Right renal pelvis (tissue), 4 donors: ENCODE measurements around the gene MDH1. TPM values are rescaled to one million over a fixed set of nuclear protein-coding genes. Genes with fewer than 3 reads are reported as not detected.
A peak's percentile ranks its signal among the peaks of the same experiment; 100 is the strongest.
"Not testable (repeated sequence)": the region's sequence is repeated elsewhere in the genome, so short reads cannot be mapped to it uniquely, and the experiment has no call there.

Source experiments
- DNase-seq, 4 donors: peaks; one replicate each; pipeline ENCODE4 v3.0.0-alpha.2; 2013; ENCODE audit warnings: low read depth in 4 of 4, low spot score in 3 of 4, missing footprints in 1 of 4
- polyA plus RNA-seq, 4 donors: library from polyadenylated mRNA; unstranded; fragments of 120-200 nt; gene quantifications; one replicate each; pipeline ENCODE4 v1.2.1, GENCODE V29; 2013; ENCODE audit not compliant: insufficient read length in 4 of 4

Gene MDH1
- polyA plus RNA-seq = 100 to 1,000 TPM; 412 to 443 (median 417) TPM

DNA sequence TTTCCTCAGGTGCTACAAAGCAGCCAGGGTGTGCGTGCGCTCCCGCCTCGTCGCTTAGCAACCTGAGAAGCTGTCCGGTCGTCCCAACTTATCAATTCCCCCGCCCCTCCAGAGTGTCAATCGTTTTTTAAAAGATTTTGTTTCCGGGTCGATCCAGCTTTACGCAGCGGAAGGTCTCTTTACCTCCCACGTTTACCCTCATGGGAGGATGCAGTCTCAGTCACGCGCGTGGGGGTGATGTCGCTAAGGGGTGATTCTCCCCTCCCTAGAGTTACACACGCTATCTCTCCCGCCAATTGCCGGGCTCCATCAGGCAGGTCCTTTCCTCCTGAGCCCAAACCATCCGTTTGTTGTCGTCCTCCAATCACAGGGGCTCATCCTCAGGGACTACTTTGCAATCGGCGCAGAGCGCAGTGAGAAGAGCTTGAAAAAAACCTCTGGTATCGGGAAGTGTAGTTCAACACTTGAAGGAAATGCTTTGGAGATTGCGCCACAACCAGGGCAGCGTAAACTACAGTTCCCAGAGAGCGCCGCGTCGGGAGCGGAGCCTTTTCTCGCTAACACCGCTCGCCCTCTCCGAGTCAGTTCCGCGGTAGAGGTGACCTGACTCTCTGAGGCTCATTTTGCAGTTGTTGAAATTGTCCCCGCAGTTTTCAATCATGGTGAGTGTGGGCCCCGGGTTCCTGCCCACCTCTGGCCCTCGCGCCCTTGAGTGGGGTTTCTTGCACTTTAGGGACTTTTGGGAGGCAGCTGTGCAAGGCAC is at the start of gene MDH1, which contains the start of gene WDPCP:
TSS of gene MDH1 (plus strand) at position 579 of the 763 bp plus-strand sequence. CDS start at position 660, 81 bp downstream.
TSS of gene WDPCP (minus strand) at position 93 of the 763 bp plus-strand sequence. CDS start 206 bp downstream, outside the sequence.
- peak; percentile 91 to 98 (median 96) for DNase-seq

DNA sequence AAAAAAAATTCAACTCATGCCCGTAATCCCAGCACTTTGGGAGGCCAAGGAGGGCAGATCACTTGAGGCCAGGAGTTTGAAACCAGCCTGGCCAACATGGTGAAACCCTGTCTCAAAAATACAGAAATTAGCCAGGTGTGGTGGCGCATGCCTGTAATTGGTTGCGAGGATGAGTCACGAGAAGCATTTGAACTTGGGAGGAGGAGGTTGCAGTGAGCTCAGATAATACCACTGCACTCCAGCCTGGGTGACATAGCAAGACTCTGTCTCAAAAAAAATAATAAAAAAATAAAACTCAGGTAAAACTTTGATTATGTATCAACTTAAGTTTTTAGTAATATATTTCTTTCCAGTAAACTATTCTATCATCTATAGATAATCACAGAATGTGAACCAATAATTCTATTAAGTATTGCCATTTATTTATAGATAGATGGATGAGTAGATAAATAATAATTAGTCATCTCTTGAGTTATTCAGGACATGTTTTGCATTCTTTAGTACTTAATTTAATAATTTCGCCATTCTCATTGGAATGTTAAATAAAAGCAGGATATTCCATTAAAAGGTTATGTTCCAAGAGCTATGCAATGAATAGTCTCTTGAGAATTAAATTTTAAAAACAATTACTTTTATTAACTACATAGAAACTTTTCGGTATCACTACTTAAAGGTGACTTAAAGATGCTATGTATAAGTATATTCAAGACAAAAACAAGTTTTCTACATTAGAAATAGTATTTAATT is 49.2 kb upstream of the MDH1 start:
- no peak for DNase-seq

DNA sequence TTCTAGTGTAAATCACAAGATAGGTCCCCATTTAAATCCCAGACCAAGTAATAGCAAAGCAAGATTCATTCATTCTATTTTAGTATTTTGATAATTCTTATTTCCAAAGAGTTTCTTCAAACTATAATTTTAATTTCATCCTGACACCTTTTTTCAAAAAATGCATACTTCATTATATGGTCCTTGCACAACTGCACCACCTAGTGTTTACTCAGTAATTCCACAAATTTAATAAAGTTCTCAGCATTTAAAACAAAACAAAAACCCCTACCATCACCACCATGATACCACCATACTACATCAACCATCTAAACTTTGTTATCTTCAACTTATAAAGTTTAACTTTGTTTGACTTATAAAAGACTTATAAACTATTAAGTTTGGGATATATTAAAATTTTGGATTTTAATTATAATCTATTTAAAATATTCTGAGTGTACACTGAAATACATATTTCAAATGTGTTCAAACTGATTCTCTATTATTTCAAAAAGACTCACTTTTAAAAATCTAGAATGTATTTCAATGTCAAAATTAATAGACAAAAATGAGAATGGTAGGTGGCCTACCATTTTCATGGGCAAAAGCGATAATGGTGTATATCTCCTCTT is 44.6 kb upstream of the MDH1 start:
- no peak for DNase-seq

DNA sequence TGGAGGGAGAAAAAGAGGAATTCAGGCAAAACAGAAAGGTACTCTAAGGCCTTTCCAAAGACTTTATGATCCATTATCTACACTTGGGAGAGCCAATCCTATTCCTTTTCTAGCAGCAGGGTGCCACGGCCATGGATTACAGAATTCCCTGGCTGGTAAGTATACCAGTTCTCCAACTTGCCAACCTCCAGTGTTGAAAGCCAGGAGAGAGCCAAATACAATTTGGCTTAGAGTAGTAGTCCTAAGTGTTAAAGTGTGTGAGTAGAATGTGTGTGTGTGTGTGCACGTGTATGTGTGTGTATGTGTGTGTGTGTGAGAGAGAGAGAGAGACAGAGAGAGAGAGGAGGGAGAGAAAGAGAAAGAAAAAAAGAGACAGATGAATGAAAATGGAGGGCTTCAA is 43.7 kb upstream of the MDH1 start:
- DNase-seq = no peak

DNA sequence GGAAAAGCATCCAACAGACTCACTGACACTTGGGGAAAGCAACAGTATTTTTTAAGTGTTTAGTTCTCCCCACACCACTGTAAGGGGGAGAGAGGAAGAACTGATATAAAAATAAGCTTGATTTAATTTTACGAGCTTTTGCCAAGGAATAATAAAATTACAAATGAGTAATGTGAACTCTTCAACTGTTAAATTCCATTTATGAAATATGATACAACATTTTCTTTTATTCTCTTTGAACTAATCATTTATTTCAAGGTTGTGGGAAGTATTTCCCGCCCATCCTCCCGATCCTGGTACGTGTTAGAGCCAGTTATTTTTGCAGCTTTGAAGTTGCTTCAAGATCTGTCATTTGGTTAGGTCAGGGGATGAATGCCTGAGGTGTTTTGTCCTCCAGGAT is 35.7 kb upstream of the MDH1 start:
- DNase-seq = no peak

DNA sequence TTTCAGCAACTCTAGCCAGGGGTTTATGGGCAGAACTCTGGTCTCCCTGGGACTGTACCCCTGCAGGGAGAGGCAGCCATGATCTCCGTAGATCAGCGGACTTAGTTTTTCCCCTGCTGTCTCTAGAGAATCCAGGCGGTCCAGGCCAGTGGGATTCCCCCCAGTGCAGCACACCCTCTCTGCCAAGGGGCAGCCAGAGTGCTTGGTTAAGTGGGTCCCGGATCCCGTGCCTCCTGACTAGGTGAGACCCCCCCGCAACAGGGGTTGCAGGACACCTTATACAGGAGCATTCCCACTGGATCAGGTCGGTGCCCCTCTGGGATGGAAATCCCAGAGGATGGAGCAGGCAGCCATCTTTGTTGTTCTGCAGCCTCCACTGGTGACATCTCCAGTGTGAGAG is 33.5 kb upstream of the MDH1 start:
- no peak for DNase-seq

DNA sequence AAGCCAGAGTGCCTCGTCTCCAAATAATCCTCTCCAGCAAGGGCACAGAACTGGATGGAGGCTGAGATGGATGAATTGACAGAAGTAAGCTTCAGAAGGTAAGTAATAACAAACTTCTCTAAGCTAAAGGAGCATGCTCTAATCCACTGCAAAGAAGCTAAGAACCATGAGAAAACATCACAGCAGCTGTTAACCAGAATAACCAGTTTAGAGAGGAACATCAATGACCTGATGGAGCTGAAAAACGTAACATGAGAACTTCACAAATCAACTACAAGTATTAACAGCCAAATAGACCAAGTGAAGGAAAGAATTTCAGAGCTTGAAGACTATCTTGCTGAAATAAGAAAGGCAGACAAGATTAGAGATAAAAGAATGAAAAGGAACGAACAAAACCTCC is 32.8 kb upstream of the MDH1 start:
- DNase-seq = no peak

DNA sequence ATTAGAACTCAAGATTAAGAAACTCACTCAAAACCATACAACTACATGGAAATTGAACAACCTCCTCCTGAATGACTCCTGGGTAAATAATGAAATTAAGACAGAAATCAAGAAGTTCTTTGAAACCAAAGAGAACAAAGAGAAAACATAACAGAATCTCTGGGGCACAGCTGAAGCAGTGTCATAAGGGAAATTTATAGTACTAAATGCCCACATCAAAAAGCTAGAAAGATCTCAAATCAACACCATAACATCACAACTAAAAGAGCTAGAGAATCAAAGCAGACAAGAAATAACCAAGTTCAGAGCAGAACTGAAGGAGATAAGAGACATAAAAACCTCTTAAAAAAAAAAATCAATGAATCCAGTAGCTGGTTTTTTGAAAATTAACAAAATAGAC is 30.9 kb upstream of the MDH1 start:
- DNase-seq = not testable (repeated sequence)

DNA sequence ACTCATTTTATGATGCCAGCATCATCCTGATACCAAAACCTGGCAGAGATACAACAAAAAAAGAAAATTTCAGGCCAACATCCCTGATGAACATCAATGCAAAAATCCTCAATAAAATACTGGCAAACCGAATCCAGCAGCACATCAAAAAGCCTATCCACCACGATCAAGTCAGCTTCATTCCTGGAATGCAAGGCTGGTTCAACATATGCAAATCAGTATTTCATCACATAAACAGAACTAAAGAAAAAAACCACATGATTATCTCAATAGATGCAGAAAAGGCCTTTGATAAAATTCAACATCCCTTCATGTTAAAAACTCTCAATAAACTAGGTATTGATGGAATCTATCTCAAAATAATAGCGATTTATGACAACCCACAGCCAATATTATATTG is 29.8 kb upstream of the MDH1 start:
- not testable (repeated sequence) for DNase-seq

DNA sequence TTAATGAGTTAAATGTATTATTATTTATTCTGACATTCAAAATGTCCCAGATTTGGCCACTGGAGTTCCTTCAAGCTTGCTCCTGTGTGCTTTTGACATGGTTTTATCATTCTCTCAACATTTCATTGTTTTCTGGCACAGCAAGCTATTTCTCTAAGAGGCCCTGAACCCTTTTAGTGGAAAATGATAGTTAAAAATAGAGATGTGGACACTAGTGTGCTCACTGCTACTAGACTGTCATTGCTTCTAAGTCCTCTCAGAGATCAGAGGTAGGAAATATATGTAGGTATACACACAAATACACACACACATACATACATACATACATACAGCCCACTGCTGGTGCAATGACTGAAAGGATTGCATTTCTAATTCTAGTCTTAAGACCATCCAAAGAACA is 26.0 kb upstream of the MDH1 start:
- DNase-seq = no peak

DNA sequence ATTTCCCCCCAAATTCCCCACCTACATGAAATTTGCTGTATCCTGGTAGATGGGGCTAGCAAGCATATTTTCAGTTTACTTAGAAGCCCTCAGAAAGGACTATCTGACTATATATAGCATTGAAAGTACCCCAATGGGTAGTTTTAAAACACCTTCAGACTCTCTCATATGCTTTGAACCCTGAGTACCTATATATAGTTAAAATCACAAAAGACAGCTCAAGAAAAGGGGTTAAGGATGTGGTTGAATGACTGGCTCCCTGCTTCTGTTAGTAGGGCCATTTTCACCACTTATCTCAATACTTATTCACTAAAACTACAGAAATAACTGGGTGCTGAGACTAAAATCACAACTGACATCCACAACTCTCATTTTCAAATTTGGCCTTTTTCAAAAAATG is 19.0 kb upstream of the MDH1 start:
- no peak for DNase-seq

DNA sequence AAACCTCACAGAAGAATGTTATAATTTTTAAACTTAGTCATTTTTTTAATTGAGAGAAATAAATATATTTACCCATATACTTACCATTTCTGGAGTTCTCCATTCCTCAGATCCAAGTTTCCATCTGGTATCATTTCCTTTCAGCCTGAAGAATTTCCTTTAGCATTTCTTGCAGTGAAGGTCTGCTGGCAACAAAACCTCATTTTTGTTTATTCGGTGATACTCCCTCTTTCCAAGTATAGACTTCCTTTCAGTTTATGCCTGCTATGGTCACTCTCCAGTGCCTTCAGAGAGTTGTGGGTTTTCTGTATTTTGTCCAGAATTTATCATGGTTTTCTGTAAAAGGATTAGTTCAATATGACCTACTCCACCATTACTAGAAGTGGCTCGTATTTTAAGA is 17.5 kb upstream of the MDH1 start:
- DNase-seq = no peak

DNA sequence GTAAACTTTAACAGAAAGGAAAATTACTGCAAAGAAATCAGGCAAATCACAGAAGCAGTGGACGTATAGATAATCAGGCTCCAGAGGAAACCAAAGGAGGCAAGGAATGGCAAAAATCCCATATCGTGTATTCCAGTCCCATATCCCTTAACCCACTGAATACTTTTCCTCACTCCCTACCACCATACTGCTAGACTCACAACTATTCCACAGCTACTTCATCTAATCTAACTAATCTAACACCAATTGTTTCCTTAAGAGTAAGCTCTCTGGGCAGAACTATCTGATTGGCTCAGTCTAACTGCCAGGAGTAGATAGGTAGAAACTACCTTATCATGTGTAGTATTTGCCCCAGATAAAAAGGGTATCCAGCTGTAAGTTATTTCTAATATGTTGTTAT is 16.8 kb upstream of the MDH1 start:
- no peak for DNase-seq

DNA sequence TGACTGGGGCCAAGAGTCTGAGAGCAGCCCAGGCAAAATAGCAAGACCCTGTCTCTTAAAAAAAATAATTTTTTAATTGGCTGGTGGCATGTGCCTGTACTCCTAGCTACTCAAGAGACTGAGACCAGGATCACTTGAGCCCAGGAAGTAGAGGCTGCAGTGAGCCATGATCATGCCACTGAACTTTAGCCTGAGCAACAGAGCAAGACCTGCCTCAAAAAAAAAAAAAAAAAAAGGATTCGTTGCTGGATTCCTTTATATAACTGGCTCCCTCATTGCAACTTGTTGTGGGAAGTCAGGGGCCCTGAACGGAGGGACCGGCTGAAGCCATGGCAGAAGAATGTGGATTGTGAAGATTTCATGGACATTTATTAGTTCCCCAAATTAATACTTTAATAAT is 15.7 kb upstream of the MDH1 start:
- not testable (repeated sequence) for DNase-seq

DNA sequence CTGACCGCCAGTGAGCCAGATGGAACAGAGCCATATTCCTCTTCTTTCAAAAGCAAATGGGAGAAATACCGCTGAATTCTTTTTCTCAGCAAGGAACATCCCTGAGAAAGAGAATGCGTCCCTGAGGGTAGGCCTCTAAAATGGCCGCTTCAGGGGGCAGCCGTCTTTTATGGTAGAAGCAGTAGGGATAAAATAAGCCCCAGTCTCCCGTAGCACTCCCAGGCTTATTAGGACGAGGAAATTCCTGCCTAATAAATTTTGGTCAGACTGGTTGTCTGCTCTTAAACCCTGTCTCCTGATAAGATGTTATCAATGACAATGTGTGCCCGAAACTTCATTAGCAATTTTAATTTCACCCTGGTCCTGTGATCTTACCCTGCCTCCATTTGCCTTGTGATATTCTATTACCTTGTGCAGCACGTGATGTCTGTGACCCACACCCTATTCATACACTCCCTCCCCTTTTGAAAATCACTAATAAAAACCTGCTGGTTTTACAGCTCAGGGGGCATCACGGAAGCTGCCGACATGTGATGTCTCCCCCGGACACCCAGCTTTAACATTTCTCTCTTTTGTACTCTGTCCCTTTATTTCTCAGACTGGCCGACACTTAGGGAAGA is 14.9 kb upstream of the MDH1 start:
- DNase-seq = not testable (repeated sequence)

DNA sequence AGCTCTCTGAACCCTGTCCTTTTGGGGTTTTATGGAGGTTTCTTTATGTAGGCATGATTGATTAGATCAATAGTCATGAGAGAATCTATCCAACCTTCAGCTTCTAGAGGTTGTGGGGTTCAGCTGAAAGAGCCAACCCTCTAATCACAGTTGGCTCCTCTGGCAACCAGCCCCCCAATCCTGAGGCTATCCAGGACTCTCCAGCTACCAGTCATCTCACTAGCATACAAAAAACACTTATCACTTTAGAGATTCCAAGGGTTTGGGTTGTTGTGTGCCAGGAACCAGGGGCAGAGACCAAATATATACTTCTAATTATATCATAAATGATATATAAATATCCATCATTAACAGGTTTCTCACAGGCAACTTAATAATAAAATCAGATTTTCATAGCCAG is 12.2 kb upstream of the MDH1 start:
- DNase-seq = no peak

DNA sequence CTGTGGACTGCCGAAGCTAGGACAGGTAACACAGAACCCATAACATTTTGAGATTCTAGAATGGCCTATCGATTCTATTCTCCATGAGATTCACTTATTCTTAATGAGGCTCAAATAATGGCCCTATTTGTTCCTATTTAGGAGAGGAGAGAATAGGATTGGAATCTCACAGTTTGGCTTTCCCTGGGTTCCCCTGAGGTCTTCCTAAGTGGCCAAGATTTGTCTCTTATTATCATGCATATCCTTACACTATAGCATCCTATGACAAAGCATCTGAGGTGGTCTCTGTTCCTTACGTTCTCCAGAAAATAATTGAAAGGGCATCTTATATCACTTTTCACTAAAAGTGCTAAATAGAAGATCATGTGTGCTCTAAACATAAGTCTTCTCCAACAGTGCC is 10.0 kb upstream of the MDH1 start:
- DNase-seq = no peak

DNA sequence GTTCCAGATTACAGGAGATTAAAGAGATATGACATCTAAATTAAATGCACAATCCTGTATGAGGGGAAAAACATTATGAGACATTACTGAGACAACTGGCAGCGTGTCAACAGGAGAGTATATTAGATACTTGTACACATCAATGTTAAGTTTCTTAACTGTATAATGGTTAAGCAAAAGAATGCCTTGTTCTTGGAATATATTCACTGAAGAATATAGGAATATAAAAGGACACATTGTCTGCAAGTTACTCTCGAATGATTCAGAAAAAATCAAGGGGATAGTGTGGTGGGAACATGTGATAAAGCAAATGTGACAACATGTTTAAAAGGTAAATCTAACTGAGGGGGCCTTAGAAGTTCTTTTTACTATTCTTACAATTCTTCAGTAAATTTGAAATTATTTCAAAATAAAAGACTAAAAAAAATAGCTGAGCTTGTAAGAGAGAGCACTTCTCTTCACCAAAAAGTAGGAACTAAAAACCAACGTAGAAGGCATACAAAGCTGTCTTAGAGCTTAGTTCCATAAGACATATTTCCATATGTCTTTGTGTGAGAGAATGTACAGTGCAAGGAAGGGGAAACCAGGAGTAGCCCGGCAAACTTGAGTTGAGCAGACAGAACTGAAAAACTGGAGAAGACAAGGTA is 8.0 kb upstream of the MDH1 start:
- DNase-seq = no peak

DNA sequence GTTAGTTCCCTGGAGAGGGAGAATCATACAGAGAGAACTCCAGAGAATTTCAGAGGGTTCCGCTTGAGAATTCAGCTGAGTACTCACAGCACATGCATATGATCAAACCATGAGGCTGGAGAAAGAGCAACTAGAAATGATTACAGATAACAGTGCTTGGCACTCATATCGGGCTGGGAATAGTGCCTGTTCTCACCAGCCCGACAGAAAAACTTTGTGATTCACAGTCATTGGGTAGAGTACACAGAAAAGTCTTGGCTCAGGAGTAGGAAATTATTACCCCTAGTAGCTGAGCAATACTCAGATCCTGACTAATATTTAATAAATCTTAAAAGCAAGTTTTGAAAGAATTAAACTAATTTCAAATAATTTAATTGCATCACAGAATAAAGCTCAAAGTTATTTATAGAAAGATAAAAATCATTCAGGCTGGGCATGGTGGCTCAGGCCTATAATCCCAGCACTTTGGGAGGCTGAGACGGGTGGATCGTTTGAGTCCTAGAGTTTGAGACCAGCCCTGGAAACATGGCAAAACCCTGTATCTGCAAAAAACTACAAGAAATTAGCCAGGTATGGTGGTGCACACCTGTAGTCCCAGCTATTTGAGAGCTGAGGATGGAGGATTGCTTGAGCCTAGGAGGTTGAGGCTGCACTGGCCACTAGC is 7.3 kb upstream of the MDH1 start:
- no peak for DNase-seq

DNA sequence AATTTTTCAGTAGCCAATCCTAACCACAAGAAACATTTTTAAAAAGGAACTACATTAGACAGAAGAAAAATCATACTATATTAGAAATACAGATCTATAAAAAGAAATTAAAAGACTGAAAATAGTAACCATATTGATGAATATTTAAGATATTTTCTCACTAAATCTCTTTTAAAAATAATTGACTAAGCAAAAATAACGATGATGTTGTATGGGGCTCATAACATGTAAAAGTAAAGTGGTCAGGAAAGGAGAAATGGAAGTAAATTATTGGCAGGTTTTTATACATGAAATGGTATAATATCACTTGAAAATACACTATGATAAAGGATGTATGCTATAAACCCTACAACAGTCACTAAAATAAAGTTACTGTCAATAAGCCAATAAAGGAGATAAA is 5.9 kb upstream of the MDH1 start:
- no peak for DNase-seq
